ENCODE measurements around the gene CCR5AS.

Gene CCR5AS

DNA sequence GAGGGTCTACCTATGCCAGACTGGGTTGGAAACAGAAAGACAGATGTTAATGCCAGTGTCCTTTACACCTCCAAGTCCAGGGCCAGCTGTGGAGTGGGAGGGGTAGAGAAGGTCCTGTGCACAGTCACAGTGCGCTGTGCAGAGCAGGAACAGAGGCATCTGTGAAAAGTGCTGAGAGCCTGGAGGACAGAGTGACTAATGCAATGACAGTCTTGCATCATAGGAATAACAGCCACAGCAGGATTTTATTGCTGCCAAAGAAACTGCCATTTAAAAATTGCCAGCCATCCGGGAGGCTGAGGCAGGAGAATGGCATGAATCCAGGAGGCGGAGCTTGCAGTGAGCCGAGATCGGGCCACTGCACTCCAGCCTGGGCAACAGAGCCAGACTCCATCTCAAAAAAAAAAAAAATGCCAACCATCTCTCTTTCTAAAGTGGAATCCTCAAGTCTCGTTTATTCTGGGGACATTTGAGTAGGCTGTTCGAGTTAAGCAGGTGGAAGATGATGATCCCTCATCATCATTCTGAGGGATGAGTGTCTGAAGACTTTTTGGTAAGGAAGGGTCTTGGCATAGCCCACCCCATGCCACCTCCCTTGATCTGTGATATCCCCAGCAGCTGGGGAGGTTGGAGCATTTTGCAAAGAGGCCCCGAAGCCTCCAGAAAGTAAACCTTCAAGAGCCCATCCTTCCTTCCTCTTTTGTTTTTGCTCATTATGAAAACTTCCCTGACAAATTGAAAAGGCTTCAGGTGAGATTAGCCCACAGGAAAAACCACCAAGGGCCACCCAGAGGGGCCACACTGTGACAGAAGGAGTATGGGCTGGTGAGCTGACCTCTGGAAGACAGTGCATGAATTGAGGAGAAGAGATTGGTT lies 45.2 kb downstream of the CCR5AS start:
- DNase-seq (ENCODE audit: low read depth in 2 of 2), result peak in 1 of 2 donors; percentile 9
- TF ChIP-seq CTCF (IDR thresholded peaks at IDR 0.05; ENCODE audit: low read depth, low read length), result no peak
- H3K4me3 ChIP-seq (replicated peaks in 1 of 2; ENCODE audit: low read depth in 2 of 2, low read length in 2 of 2), result no peak overlapping the region

DNA sequence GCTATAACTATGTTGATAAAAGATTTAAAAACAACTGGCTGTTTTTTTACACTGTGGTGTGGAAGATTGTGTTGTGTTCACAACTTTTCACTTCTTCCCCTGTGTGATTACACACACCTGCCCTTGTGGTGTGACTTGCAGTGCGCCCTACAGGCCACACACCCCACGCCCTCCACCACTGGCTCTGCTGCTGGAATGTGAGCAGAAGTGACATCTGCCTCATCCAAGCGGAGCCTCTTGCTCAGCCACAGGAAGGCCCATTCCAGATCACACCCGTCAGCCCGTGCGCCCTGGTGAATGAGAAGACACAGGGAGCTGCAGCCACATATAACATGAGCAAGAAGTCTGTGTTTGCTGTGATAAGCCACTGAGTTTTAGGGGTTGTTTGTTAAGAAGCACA lies 46.0 kb downstream of the CCR5AS start:
- no peak for TF ChIP-seq CTCF (IDR thresholded peaks at IDR 0.05; ENCODE audit: low read depth, low read length)
- DNase-seq (ENCODE audit: low read depth in 2 of 2), result no peak
- no peak overlapping the region for H3K4me3 ChIP-seq (replicated peaks in 1 of 2; ENCODE audit: low read depth in 2 of 2, low read length in 2 of 2)

DNA sequence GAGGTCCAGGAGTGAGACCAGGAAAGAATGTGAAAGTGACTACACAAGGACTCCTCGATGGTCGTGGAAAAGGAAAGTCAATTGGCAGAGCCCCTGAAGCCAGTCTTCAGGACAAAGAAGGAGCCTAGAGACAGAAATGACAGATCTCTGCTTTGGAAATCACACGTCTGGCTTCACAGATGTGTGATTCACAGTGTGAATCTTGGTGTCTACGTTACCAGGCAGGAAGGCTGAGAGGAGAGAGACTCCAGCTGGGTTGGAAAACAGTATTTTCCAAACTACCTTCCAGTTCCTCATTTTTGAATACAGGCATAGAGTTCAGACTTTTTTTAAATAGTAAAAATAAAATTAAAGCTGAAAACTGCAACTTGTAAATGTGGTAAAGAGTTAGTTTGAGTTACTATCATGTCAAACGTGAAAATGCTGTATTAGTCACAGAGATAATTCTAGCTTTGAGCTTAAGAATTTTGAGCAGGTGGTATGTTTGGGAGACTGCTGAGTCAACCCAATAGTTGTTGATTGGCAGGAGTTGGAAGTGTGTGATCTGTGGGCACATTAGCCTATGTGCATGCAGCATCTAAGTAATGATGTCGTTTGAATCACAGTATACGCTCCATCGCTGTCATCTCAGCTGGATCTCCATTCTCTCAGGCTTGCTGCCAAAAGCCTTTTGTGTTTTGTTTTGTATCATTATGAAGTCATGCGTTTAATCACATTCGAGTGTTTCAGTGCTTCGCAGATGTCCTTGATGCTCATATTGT lies 47.0 kb downstream of the CCR5AS start:
- no peak overlapping the region for H3K4me3 ChIP-seq (replicated peaks in 1 of 2; ENCODE audit: low read depth in 2 of 2, low read length in 2 of 2)
- DNase-seq (ENCODE audit: low read depth in 2 of 2), result peak in 1 of 2 donors; percentile 33
- TF ChIP-seq CTCF (IDR thresholded peaks at IDR 0.05; ENCODE audit: low read depth, low read length), result no peak

DNA sequence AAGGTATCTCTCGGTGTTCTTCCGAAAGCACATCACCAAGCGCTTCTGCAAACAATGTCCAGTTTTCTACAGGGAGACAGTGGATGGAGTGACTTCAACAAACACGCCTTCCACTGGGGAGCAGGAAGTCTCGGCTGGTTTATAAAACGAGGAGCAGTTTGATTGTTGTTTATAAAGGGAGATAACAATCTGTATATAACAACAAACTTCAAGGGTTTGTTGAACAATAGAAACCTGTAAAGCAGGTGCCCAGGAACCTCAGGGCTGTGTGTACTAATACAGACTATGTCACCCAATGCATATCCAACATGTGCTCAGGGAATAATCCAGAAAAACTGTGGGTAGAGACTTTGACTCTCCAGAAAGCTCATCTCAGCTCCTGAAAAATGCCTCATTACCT lies 48.4 kb downstream of the CCR5AS start:
- no peak overlapping the region for H3K4me3 ChIP-seq (replicated peaks in 1 of 2; ENCODE audit: low read depth in 2 of 2, low read length in 2 of 2)
- no peak for TF ChIP-seq CTCF (IDR thresholded peaks at IDR 0.05; ENCODE audit: low read depth, low read length)
- no peak for DNase-seq (ENCODE audit: low read depth in 2 of 2)

- TF ChIP-seq CTCF (IDR thresholded peaks at IDR 0.05; ENCODE audit: low read depth, low read length), result no peak
- no peak overlapping the region for H3K4me3 ChIP-seq (replicated peaks in 1 of 2; ENCODE audit: low read depth in 2 of 2, low read length in 2 of 2)
- DNase-seq (ENCODE audit: low read depth in 2 of 2), result no peak
Measured at GRCh38 chr3:46356909-46357308, 50.0 kb downstream of the CCR5AS start.

DNA sequence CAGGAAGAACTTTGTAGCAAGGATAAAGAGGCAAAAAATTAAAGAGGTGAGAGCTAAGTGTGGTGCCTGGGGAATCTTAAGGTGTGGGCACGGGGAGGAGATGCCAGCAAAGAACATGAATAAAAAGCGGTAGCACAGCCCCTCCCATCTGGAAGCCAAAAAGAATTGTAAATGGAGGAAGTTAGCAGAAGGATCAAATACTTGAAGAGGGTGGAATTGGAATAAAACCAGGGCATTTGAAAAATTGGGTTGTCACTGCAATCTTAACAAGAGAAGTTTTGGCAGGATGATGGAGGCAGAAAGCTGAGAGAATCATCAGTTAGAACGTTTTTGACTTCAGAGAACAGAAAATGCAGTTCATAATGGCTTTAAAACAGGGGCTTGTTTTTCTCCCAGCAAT lies 50.6 kb downstream of the CCR5AS start:
- no peak for DNase-seq (ENCODE audit: low read depth in 2 of 2)
- no peak for TF ChIP-seq CTCF (IDR thresholded peaks at IDR 0.05; ENCODE audit: low read depth, low read length)
- H3K4me3 ChIP-seq (replicated peaks in 1 of 2; ENCODE audit: low read depth in 2 of 2, low read length in 2 of 2), result no peak overlapping the region

Data from cardiac fibroblast (primary cell).